Psoas muscle (tissue), 8 donors: ENCODE results near the gene PRDM15. TPM values are rescaled to one million over a fixed set of nuclear protein-coding genes. Genes with fewer than 3 reads are reported as not detected.

Experiments
- ATAC-seq, 4 donors: fragments of 200-7000 bp; cut with Tn5 transposase; one replicate each; pipeline ENCODE4 v1.9.1; 2020; ENCODE audit warnings: moderate library complexity in 3 of 4, mild to moderate bottlenecking in 2 of 4
- DNase-seq, 2 donors: peaks; one replicate each; pipeline ENCODE4 v3.0.0-alpha.2; 2020
- H3K27ac ChIP-seq: fragments of 200-600 bp; one replicate; pipeline ENCODE4 v1.8.0; 2022
- H3K27me3 ChIP-seq, 3 donors: fragments of 200-600 bp in 1 of 3; one replicate each; pipeline versions ENCODE4 v1.6.1 to v1.8.0; 2013 to 2022; ENCODE audit warnings: low read length in 2 of 3, mild to moderate bottlenecking in 2 of 3, moderate library complexity in 1 of 3; ENCODE audit not compliant: insufficient read depth in 3 of 3
- H3K36me3 ChIP-seq, 2 donors: fragments of 200-600 bp in 1 of 2; one replicate each; pipeline versions ENCODE4 v1.6.1 to v1.8.0; 2013 to 2022; ENCODE audit warnings: low read depth in 1 of 2, mild to moderate bottlenecking in 1 of 2, moderate library complexity in 1 of 2; ENCODE audit not compliant: insufficient read depth in 1 of 2
- H3K4me1 ChIP-seq: fragments of 200-600 bp; one replicate; pipeline ENCODE4 v1.8.0; 2022
- H3K4me3 ChIP-seq: fragments of 200-600 bp; one replicate; pipeline ENCODE4 v1.8.0; 2022; ENCODE audit warnings: mild to moderate bottlenecking
- H3K9me3 ChIP-seq: fragments of 200-600 bp; one replicate; pipeline ENCODE4 v1.8.0; 2022
- CTCF ChIP-seq: fragments of 200-600 bp; IDR thresholded peaks from one replicate; pipeline ENCODE4 v1.8.0; 2022; ENCODE audit warnings: antibody characterized with exemption
- WGBS, 3 donors: extraction: QIAGEN DNeasy Blood & Tissue Kit; methylation state at CpG; one replicate each; pipeline versions ENCODE4 v1.1.6 to v1.1.7; 2013; 5-methylcytosine and 5-hydroxymethylcytosine counted together
- intact Hi-C, 2 donors: fragments of 100-400 bp; cut with DNase I; formaldehyde crosslinking; loops; one replicate each; pipeline versions ENCODE4 v1.11.0 to v1.14.2; 2022
- polyA plus RNA-seq, 3 donors: library from polyadenylated mRNA; stranded (reverse); fragments of 200-250 nt; gene quantifications; one replicate each; pipeline ENCODE4 v1.2.3, GENCODE V29; 2013
- total RNA-seq, 4 donors: library from RNA; stranded (reverse); fragmentation: NEBNext Ultra II Directional in 2 of 4; extraction: Animal tissue kit (Norgen Biotek cat#: 25700) in 2 of 4; gene quantifications; one replicate each; pipeline versions ENCODE4 v1.2.1 to v1.2.4, GENCODE V29; 2021 to 2023
- donor health status: healthy with polysubstance abuse.
- donor health status: DM: no; HTN: no; CAD: no; lungs with moderate emphysema.
- donor health status: Bipolar disorder and iron deficiency.
- donor health status: healthy.
- donor health status: DM: yes; HTN: yes; CAD: no.
- donor health status: DM: no; HTN: no; CAD: no.
- donor health status: DM: no; HTN: no; CAD: no.
- donor health status: DM: yes; HTN: yes; CAD: no.

Gene PRDM15
- total and polyA plus RNA-seq, 7 donors, result 2.2 to 6.4 (median 3.7) TPM

GRCh38 chr21:41802684-41803083, 76.5 kb downstream of the PRDM15 start:
- intact Hi-C loops, result no loop called here
- ATAC-seq, result peak; percentile 69 to 90 (median 69)
- H3K36me3 ChIP-seq, result peaks cover 0 to 42% of the 10 kb centered on the region in 2 donors
- WGBS, 3 donors, result 16 to 28% (median 17%) methylated on average over 19 of the region's 19 CpGs
- H3K4me1 ChIP-seq, result peaks cover 12% of the 10 kb centered on the region
- no peaks in the 10 kb centered on the region for H3K27me3 ChIP-seq
- no peaks in the 10 kb centered on the region for H3K9me3 ChIP-seq
- no peak overlapping the region for H3K27ac ChIP-seq
- peak; percentile 63 to 86 for DNase-seq
- peak overlapping the region; percentile 1 for H3K4me3 ChIP-seq
- no peak for TF ChIP-seq CTCF

GRCh38 chr21:41802198-41802584, 77.0 kb downstream of the PRDM15 start:
- peaks cover 0 to 42% of the 10 kb centered on the region in 2 donors for H3K36me3 ChIP-seq
- peaks cover 12% of the 10 kb centered on the region for H3K4me1 ChIP-seq
- no peak overlapping the region for H3K27ac ChIP-seq
- DNase-seq, result no peak
- intact Hi-C loops, result no loop called here
- no peaks in the 10 kb centered on the region for H3K27me3 ChIP-seq
- WGBS, 3 donors, result 78 to 93% (median 79%) methylated on average over 5 of the region's 5 CpGs
- TF ChIP-seq CTCF, result no peak
- peak overlapping the region; percentile 1 for H3K4me3 ChIP-seq
- no peaks in the 10 kb centered on the region for H3K9me3 ChIP-seq
- peak in 1 of 4 donors; percentile 18 for ATAC-seq

GRCh38 chr21:41801321-41802197, 77.6 kb downstream of the PRDM15 start:
- Histone ChIP-seq H3K36me3 (peaks cover 0 to 42% of the 10 kb centered on the region in 2 donors), H3K9me3 (no peaks in the 10 kb centered on the region), H3K27ac (no peak overlapping the region), H3K27me3 (no peaks in the 10 kb centered on the region), H3K4me3 (no peak overlapping the region), H3K4me1 (peaks cover 12% of the 10 kb centered on the region)
- 89 to 91% (median 90%) methylated on average over 32 of the region's 32 CpGs for WGBS, 3 donors
- no peak for ATAC-seq
- TF ChIP-seq CTCF, result no peak
- intact Hi-C loops, result no loop called here
- no peak for DNase-seq

GRCh38 chr21:41800425-41801320, 78.5 kb downstream of the PRDM15 start:
- TF ChIP-seq CTCF, result no peak
- H3K4me3 ChIP-seq, result no peak overlapping the region
- DNase-seq (no peak), ATAC-seq (no peak)
- 85 to 89% (median 89%) methylated on average over 24 of the region's 24 CpGs for WGBS, 3 donors
- H3K4me1 ChIP-seq, result peaks cover 12% of the 10 kb centered on the region
- H3K36me3 ChIP-seq, result peaks cover 0 to 42% of the 10 kb centered on the region in 2 donors
- no peaks in the 10 kb centered on the region for H3K9me3 ChIP-seq
- intact Hi-C loops, result no loop called here
- no peaks in the 10 kb centered on the region for H3K27me3 ChIP-seq
- H3K27ac ChIP-seq, result no peak overlapping the region
